GM13977 (cell line): ENCODE results near the gene ZNF532.

Experiments
- DNase-seq: peaks from one replicate; pipeline ENCODE4 v3.0.0; 2012; ENCODE audit warnings: low spot score
- CTCF ChIP-seq: IDR thresholded peaks from 2 replicates; pipeline ENCODE4 v1.5.1; 2012; ENCODE audit warnings: mild to moderate bottlenecking, control low read depth; ENCODE audit not compliant: insufficient read depth; ENCODE audit errors: extremely low read depth, missing control alignments
- in situ Hi-C: fragments of 300-500 bp; cut with MboI; formaldehyde crosslinking; loops from one replicate; pipeline ENCODE4 v1.12.0; 2022; ENCODE audit warnings: low sequenced_read_pairs, low pct_unique_long_range_greater_than_20kb, mixed read lengths, inconsistent platforms; ENCODE audit not compliant: unreplicated experiment

ZNF532 gene

GRCh38 chr18:59001166-59001565 lies 136.5 kb downstream of the ZNF532 start:
- in situ Hi-C loops = no loop called here
- no peak for TF ChIP-seq CTCF
- no peak for DNase-seq

GRCh38 chr18:59001721-59002120 lies 137.0 kb downstream of the ZNF532 start:
- no peak for TF ChIP-seq CTCF
- DNase-seq = no peak
- in situ Hi-C loops = no loop called here

- in situ Hi-C loops = no loop called here
- DNase-seq = no peak
- TF ChIP-seq CTCF = no peak
Observed at GRCh38 chr18:59002974-59003594, 138.4 kb downstream of the ZNF532 start.

GRCh38 chr18:59005262-59005661 lies 140.6 kb downstream of the ZNF532 start:
- in situ Hi-C loops = no loop called here
- TF ChIP-seq CTCF = no peak
- no peak for DNase-seq

- DNase-seq = no peak
- in situ Hi-C loops = no loop called here
Observed at GRCh38 chr18:59006461-59007067, 141.9 kb downstream of the ZNF532 start.

GRCh38 chr18:59008302-59008974 lies 143.8 kb downstream of the ZNF532 start:
- no peak for DNase-seq
- no peak for TF ChIP-seq CTCF
- in situ Hi-C loops = no loop called here

More at GRCh38 chr18:59006461-59007067, 141.9 kb downstream of the ZNF532 start:
- TF ChIP-seq CTCF = no peak
